ENCODE data around the gene UQCRHL. TPM values are rescaled to one million over a fixed set of nuclear protein-coding genes. Genes with fewer than 3 reads are reported as not detected.

The UQCRHL gene
- total RNA-seq: 4.7 TPM

DNA sequence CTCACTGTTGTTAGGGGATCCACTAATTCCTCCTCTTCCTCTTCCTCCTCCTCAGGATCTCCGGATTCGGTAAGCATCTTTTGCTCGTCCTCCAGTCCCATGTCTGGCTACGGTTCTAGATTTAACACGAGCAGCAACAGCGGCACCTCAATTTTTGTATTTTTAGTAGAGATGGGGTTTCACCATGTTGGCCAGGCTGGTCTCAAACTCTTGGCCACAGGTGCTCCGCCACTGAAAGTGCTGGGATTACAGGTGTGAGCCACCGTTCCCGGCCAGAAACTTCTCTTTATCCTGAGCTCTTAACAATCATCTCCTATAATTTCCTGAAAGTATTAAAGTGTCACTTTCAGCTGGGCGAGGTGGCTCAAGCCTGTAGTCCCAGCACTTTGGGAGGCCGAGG, at the start of gene UQCRHL:
Gene UQCRHL (minus strand): TSS at position 101 of the 400 bp plus-strand sequence. CDS start 0 bp downstream, at position 101.

GRCh38 chr1:15847100-15847892, 39.8 kb upstream of the UQCRHL start, which contains the start of gene SPEN:
Gene SPEN (plus strand): TSS chr1:15847707. CDS start chr1:15848068, 361 bp downstream.

DNA sequence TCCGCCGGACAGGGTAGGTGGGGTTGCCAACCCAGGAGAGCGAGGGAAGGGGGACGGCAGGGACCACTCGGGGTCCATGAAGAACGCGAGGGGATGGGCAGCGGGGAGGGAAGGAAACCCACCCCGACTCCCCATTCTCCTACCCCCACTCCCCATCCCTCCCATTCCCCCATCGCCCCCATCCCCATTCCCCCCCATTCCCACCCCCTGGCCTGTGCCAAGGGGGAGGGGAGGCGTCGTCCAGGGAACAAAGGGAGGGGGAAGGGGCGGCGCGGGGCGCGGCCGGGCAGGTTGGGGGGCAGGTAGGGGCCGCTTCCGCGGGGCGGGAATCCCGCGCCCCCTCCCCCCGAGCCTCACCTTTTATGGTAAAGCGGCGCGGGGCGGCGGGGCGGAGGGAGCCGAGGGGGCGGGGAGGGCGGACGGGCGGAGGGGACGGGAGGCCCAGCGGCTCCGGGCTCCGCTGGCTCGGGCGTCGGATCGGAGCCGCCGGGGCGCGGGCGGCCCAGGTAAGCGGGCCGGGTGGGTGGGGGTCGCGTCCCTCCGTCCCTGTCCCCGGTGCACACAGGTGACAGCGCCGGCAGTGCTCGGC, 49.0 kb downstream of the UQCRHL start, which contains the start of gene FBLIM1:
Gene FBLIM1 (plus strand): TSS at position 453 of the 589 bp plus-strand sequence. CDS start 6,189 bp downstream, outside the sequence.

Other genes starting within 250 kb of the UQCRHL start
- gene AGMAT, start 222.6 kb downstream of the UQCRHL start, total RNA-seq: 20.6 TPM
- 55.6 TPM for gene DDI2, start 190.2 kb downstream of the UQCRHL start, total RNA-seq
- 53.5 TPM for gene PLEKHM2, start 123.3 kb downstream of the UQCRHL start, total RNA-seq
- 3.4 TPM for gene SLC25A34, start 71.4 kb downstream of the UQCRHL start, total RNA-seq
- gene TMEM82, start 65.2 kb downstream of the UQCRHL start, total RNA-seq: 2.5 TPM
- gene FBLIM1, start 48.9 kb downstream of the UQCRHL start, total RNA-seq: 91.0 TPM
- 59.6 TPM for gene SPEN, start 40.1 kb upstream of the UQCRHL start, total RNA-seq
- gene ZBTB17, start 168.5 kb upstream of the UQCRHL start, total RNA-seq: 36.6 TPM
- gene SRARP, start 196.6 kb upstream of the UQCRHL start, total RNA-seq: 0.12 TPM
- gene HSPB7, start 210.4 kb upstream of the UQCRHL start, total RNA-seq: 7.3 TPM
- 20.8 TPM for gene CLCNKA, start 214.4 kb upstream of the UQCRHL start, total RNA-seq
- gene CLCNKB, start 236.1 kb upstream of the UQCRHL start, total RNA-seq: 73.2 TPM